ENCODE data around the gene RUNX2.

DNA sequence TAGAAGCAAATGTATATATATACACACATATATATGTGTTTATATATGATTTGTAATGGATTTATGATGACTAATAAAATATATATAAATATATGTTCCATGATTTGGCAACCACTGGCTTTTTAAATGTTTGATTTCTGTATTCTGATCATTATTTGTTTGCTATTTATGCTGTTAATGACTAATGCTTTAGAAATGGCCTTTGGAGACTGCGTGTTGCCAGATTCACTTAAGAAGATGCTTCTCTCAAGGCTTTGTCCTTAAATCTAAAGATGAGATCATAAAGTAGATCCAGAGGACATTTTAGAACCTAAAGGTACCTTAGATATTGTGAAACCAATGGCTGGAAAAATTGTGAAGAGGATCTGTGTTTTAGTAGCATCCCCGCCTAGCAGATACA lies 165.6 kb downstream of the RUNX2 start:
- TF ChIP-seq, protein P1, sequence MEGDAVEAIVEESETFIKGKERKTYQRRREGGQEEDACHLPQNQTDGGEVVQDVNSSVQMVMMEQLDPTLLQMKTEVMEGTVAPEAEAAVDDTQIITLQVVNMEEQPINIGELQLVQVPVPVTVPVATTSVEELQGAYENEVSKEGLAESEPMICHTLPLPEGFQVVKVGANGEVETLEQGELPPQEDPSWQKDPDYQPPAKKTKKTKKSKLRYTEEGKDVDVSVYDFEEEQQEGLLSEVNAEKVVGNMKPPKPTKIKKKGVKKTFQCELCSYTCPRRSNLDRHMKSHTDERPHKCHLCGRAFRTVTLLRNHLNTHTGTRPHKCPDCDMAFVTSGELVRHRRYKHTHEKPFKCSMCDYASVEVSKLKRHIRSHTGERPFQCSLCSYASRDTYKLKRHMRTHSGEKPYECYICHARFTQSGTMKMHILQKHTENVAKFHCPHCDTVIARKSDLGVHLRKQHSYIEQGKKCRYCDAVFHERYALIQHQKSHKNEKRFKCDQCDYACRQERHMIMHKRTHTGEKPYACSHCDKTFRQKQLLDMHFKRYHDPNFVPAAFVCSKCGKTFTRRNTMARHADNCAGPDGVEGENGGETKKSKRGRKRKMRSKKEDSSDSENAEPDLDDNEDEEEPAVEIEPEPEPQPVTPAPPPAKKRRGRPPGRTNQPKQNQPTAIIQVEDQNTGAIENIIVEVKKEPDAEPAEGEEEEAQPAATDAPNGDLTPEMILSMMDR (IDR thresholded peaks at IDR 0.05), result no peak
- TF ChIP-seq EZH2 (IDR thresholded peaks at IDR 0.05; ENCODE audit: borderline replicate concordance, insufficient read depth, low read depth, low read length, poor library complexity, severe bottlenecking), result no peak
